ENCODE data around the gene ZBTB3.
"Not testable (repeated sequence)": the region's sequence is repeated elsewhere in the genome, so short reads cannot be mapped to it uniquely, and the experiment has no call there.

Gene ZBTB3

GRCh38 chr11:62712276-62712812, 41.6 kb downstream of the ZBTB3 start:
- Mint-ChIP-seq H3K27me3 (no peaks in the 10 kb centered on the region), H3K4me1 (peaks cover 61% of the 10 kb centered on the region), H3K36me3 (peaks cover 15% of the 10 kb centered on the region), H3K4me3 (no peak overlapping the region), H3K9me3 (no peaks in the 10 kb centered on the region), H3K27ac (peak overlapping the region; percentile 92)

- Mint-ChIP-seq H3K27me3 (no peaks in the 10 kb centered on the region), H3K9me3 (no peaks in the 10 kb centered on the region), H3K4me3 (peak overlapping the region; percentile 92), H3K27ac (peak overlapping the region; percentile 93), H3K4me1 (peaks cover 68% of the 10 kb centered on the region), H3K36me3 (peaks cover 8% of the 10 kb centered on the region)
Measured at GRCh38 chr11:62710001-62710345, 44.0 kb downstream of the ZBTB3 start.

GRCh38 chr11:62709247-62710000, 44.5 kb downstream of the ZBTB3 start:
- Mint-ChIP-seq H3K27ac (peak overlapping the region; percentile 93), H3K9me3 (no peaks in the 10 kb centered on the region), H3K4me1 (peaks cover 68% of the 10 kb centered on the region), H3K36me3 (peaks cover 8% of the 10 kb centered on the region), H3K27me3 (no peaks in the 10 kb centered on the region), H3K4me3 (peak overlapping the region; percentile 92)

GRCh38 chr11:62708793-62709192, 45.2 kb downstream of the ZBTB3 start:
- H3K4me3 Mint-ChIP-seq: peak overlapping the region; percentile 92
- H3K27me3 Mint-ChIP-seq: no peaks in the 10 kb centered on the region
- H3K4me1 Mint-ChIP-seq: peaks cover 65% of the 10 kb centered on the region
- peaks cover 8% of the 10 kb centered on the region for H3K36me3 Mint-ChIP-seq
- H3K27ac Mint-ChIP-seq: peak overlapping the region; percentile 93
- no peaks in the 10 kb centered on the region for H3K9me3 Mint-ChIP-seq

GRCh38 chr11:62708392-62708791, 45.6 kb downstream of the ZBTB3 start:
- no peaks in the 10 kb centered on the region for H3K9me3 Mint-ChIP-seq
- H3K36me3 Mint-ChIP-seq: peaks cover 8% of the 10 kb centered on the region
- peak overlapping the region; percentile 92 for H3K4me3 Mint-ChIP-seq
- H3K27ac Mint-ChIP-seq: peak overlapping the region; percentile 93
- H3K27me3 Mint-ChIP-seq: no peaks in the 10 kb centered on the region
- H3K4me1 Mint-ChIP-seq: peaks cover 62% of the 10 kb centered on the region

- Mint-ChIP-seq H3K36me3 (peaks cover 5% of the 10 kb centered on the region), H3K9me3 (no peaks in the 10 kb centered on the region), H3K4me1 (peaks cover 52% of the 10 kb centered on the region), H3K27ac (peak within 1 kb of the TSS; percentile 93), H3K4me3 (peak within 1 kb of the TSS; percentile 92), H3K27me3 (no peaks in the 10 kb centered on the region)
Measured at GRCh38 chr11:62707277-62707861, 46.6 kb downstream of the ZBTB3 start, which contains the start of the genes BSCL2 and GNG3. TSS of gene BSCL2 (minus strand) at chr11:62707424. CDS start at chr11:62707195, 229 bp downstream. TSS of gene GNG3 (plus strand) at chr11:62707676. CDS start at chr11:62708296, 620 bp downstream.

GRCh38 chr11:62706850-62707247, 47.1 kb downstream of the ZBTB3 start:
- peaks cover 48% of the 10 kb centered on the region for H3K4me1 Mint-ChIP-seq
- H3K27ac Mint-ChIP-seq: peak overlapping the region; percentile 41
- H3K36me3 Mint-ChIP-seq: peaks cover 3% of the 10 kb centered on the region
- no peaks in the 10 kb centered on the region for H3K9me3 Mint-ChIP-seq
- no peaks in the 10 kb centered on the region for H3K27me3 Mint-ChIP-seq
- H3K4me3 Mint-ChIP-seq: peak overlapping the region; percentile 58

- Mint-ChIP-seq H3K27ac (peak overlapping the region; percentile 46), H3K4me3 (peak overlapping the region; percentile 93), H3K27me3 (no peaks in the 10 kb centered on the region), H3K36me3 (peaks cover 3% of the 10 kb centered on the region), H3K4me1 (peaks cover 48% of the 10 kb centered on the region), H3K9me3 (no peaks in the 10 kb centered on the region)
Measured at GRCh38 chr11:62705880-62706849, 47.8 kb downstream of the ZBTB3 start.

GRCh38 chr11:62705413-62705812, 48.5 kb downstream of the ZBTB3 start:
- Mint-ChIP-seq H3K36me3 (peaks cover 1% of the 10 kb centered on the region), H3K27me3 (no peaks in the 10 kb centered on the region)

GRCh38 chr11:62703921-62704320, 50.0 kb downstream of the ZBTB3 start:
- not testable (repeated sequence) for H3K27ac Mint-ChIP-seq, H3K9me3 Mint-ChIP-seq, H3K27me3 Mint-ChIP-seq, H3K36me3 Mint-ChIP-seq, H3K4me3 Mint-ChIP-seq
- H3K4me1 Mint-ChIP-seq: peaks cover 34% of the 10 kb centered on the region

More at GRCh38 chr11:62705413-62705812, 48.5 kb downstream of the ZBTB3 start:
- Mint-ChIP-seq H3K4me3 (peak overlapping the region; percentile 93), H3K27ac (peak overlapping the region; percentile 87), H3K9me3 (no peaks in the 10 kb centered on the region), H3K4me1 (peaks cover 44% of the 10 kb centered on the region)

GRCh38 chr11:62702246-62702645, 51.7 kb downstream of the ZBTB3 start:
- Mint-ChIP-seq H3K9me3 (no peaks in the 10 kb centered on the region), H3K4me3 (no peak overlapping the region), H3K27ac (no peak overlapping the region)

More at GRCh38 chr11:62702246-62702645, 51.7 kb downstream of the ZBTB3 start:
- Mint-ChIP-seq H3K27me3 (no peaks in the 10 kb centered on the region), H3K36me3 (peaks cover 1% of the 10 kb centered on the region), H3K4me1 (peaks cover 17% of the 10 kb centered on the region)
